HG03521 (cell line): ENCODE measurements around the gene DCST2.

Source experiments
- ATAC-seq: cut with Tn5 transposase; IDR thresholded peaks from one replicate; pipeline ENCODE4 v1.9.1; 2021; ENCODE audit warnings: mild to moderate bottlenecking, moderate library complexity; ENCODE audit not compliant: unreplicated experiment

Gene DCST2

DNA sequence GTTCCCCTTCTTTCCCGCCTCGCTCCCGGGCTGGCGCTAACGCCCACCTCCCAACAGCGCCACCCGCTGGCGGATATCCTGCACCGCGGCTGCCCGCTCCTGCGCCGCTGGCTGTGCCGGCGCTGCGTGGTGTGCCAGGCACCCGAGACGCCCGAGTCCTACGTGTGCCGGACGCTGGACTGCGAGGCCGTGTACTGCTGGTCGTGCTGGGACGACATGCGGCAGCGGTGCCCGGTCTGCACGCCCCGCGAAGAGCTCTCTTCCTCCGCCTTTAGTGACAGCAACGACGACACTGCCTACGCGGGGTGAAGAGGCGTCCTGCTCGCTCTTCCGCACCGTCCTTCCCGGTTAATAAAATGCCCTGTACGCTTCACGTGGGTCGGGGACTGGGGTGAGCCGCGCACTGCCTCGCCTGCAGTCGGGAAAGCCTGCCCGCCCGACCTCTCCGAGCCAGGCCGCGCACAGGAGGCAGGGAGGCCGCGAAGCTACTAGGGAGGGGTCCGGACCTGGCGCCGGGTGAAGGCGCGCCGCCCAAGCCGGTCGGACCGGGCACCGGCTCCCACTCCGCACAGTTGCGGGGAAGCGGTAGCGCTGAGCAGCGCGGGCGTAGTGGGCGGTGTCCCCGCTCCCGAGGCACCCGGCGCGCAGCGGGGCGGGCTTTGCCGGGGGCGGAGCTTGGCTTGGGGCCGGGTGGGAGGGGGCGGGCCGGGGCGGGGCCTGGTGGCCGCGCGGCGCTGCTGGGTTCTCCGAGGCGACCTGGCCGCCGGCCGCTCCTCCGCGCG, 17.2 kb upstream of the DCST2 start, which contains the start of gene ADAM15:
Gene ADAM15 (plus strand): TSS at position 757 of the 782 bp plus-strand sequence. CDS start 71 bp downstream, outside the sequence.
- ATAC-seq, result peak; percentile 65

DNA sequence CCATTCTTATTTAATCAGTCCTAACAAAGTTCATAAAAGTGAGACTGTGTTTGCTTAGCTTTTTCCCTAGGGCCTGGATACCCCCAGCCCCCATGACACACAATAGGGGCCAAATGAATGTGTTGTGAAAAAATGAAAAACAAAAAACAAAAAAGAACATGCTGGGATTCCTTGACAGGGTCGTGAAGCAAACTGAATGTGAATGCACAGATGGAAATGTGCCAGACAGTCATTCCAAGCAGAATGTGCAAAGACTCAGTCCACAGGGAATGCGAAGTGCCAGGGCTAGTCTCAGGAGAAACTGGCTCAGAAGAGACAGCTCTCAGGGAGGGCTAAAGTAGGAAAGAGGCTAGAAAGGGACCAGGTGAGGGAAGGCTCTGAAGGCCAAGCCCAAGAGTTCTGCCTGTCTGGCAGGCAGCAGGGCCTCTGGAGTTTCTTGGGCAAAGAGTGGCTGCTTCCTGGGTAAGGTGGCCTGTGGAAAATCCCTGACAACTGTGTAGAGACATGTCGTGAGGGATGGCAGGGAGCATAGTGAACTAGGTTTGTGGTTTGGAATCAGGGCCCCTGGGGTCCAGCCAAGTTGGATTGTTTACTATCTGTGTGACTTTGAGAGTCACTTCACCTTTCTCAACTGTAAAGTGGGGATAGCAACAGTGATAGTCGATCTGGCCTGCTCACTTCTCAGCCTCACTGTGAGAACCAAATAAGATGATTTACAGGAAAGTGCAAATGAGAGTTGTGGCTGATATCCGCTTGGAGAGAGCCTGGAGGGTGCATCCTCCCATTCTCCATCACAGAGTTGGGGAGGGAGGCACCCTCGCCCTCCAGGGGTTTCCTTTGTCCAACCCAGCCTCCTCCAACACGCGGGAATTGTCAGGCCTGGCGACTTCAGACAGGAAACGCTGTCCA, 16.3 kb upstream of the DCST2 start:
- no peak for ATAC-seq

DNA sequence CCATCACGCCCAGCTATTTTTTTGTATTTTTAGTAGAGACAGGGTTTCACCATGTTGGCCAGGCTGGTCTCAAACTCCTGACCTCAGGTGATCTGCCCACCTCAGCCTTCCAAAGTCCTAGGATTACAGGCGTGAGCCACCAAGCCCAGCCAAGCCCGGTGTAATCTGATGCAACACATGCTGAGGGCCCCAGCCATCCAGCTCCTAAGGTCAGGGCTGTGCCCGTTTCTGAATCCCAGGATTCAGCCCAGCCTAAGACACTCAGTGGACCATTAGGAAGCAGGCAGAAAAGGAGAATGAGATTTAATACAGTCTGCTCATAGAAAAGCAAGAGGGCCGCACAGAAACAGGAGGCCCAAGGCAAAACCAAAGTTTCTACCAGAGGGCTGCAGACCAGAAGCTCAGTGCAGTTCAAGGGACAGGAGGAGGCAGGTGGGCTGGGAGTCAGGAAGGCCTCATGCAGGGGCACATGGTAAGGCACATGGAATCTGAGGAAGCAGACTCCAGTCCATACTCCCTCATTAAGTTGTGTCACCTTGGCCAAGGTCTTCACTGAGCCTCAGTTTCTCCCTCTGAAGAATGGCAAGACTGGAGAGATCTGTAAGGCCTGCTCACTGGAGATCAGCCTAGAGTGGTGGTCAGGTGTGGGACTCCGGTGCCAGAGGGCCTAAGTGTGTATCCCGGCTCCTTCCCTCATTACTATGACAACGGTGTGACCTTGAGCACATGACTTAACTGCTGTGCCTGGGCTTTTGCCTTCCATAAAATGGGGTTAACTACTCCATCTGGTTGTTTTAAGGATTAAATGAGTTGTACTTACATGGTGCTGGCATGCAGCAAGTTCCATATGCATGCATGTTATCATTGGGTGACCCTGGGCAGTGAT, 15.1 kb upstream of the DCST2 start:
- no peak for ATAC-seq

DNA sequence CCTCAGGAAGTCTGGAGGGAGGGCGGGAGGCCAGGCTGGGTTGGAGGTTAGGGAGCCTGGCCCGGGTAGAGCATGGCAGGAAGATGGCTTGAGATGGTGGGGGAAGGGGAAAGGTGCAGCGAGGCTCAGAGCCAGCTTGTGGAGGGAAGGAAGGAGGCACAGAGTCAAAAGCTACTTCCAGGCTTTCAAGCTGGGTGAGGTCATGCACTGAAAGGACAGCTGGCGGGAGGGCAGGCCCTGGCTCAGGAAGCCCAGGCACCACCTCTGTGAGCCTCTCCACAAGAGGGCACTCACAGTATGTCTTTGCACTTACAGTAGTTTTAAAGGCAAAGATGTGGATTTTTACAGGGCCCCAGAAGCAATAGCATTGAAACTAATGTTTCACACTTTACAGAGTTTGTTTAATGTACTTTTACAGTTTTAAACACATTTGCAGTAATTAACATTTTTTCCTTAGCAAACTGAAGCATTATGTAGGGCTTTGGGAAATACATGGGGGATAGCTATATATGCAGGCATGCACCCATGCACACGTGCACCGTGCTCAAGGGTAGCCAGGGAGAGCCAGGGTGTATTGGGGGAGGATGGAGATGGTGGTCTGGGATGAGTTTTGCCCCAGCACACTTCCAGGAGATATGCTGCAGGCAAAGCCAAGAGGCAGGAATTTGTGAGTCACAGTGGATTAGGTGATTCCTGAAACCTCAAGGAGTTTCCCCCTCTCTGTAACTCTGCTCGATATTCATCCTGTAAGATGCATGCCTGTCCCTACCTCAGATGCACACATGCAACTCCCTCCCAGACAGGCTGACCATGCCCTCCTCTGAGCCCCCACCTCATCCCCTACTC, 11.5 kb upstream of the DCST2 start:
- ATAC-seq, result no peak

DNA sequence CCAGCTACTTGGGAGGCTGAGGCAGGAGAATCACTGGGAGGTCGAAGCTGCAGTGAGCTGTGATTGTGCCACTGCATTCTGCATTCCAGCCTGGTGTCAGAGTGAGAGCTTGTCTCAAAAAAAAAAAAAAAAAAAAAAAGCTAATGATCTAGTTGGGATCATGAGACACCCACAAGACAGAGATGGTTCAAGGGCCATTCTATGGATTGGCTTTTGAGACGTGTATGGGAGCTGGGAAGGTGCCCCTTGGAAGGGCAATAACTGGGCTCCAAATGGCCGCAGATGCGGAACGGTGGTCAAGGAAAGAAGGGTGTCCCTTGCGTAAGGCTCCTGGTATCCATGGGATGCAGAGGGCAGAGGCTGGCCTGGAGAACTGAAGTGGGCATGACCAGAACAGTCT, 10.8 kb upstream of the DCST2 start:
- no peak for ATAC-seq

DNA sequence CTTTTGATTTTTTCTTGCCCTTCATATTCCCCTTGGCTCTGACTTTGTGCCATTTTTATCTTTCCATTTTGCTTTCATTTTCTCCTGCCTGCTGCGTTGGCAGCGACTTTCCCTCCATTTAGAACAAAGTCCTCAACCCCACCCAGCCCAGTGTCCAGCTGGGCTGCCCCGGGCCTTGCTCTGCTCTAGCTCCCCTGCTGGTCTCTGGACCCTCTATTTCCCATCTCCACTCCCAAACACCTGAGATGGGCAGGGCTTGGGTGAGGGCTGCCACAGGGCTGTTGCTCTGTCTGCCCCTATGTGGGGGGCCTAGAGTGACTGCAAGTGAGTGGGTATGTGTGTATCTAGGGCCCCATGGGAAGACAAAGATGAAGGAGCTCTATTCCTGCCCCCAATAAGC, 10.2 kb upstream of the DCST2 start:
- ATAC-seq, result no peak

DNA sequence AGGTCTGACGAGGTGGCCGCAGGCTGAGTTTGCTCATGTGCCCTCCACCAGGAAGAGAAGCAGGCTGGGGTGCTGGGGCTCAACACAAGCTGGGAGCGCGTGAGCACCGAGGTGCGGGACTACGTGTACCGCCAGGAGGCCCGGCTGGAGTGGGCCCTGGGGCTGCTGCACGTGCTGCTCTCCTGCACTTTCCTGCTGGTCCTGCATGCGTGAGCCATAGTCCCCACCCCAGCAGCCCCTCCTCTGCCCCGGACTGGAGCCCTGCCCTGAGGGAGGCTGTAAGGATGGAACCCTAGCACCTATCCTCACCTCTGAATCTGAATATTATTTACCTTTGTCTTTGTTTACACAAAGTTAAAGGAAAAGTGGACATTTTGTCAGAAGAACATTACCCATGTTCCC, 9.7 kb upstream of the DCST2 start:
- ATAC-seq, result no peak

DNA sequence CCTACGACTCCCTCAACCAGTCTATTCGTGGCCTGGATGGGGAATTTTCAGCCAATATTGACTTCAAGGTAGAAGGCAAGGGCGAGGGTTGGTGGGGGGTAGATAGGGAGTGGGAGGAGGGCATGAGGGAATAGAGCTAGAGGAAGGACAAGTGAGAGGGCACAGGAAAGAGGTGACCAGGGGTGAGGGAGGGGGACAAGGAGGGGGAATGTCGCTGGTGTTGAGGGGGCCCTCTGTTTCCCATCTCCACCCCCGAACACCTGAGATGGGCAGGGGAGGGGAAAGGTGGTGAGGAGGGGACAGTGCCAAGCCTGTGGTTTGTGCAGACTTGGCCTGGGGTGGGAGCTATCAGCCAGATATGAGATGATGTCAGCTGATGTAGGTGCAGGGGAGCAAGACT, 9.2 kb upstream of the DCST2 start:
- ATAC-seq, result no peak

DNA sequence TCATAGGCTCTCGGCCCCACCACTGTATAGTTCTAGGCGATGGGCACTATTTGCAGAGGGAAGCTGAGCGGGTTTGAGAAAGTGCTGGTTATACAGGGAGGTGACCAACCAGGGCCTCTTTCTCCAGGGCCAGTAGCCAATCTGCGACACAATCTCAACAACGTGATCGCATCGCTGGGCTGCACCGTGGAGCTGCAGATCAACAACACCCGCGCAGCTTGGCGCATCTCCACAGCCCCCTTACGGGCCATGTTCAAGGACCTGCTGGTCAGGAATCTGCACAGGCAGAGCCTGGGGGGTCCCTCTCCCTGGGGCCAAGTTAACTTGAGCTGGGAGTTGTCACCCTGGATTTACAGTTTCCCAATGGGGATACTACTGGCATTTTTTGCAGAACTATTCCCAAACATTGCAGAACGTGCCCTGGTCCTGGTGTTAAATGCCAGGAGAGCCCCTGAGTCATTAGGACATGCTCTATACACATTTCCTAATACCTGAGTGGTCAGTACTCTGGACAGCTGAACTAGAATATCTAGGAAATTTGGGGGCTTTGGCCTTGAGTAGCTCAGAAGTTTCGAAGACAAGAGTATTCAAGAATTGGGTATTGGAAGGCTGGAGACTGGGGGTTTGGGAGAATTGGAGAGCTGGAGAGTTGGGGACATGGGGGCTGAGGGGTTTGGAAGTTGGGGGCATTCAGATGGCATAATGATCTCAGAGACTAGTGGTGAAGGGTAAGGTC, 6.9 kb upstream of the DCST2 start:
- no peak for ATAC-seq

DNA sequence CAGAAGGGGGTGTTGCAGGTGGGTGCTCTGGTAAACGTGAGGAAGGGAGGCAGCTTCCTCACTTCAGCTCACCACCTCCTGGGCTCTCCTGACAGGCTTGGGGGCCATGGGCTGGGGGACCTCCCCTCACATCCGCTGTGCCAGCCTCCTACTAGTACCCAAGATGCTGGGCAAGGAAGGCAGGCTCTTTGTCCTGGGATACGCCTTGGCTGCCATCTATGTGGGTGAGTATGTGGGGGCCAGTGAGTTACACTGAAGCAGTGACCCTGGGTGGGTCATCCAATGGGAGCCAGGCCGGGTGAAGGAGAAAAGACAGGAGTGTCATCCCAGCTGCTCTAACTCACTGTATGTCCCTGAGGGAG, 5.7 kb upstream of the DCST2 start:
- ATAC-seq, result no peak

DNA sequence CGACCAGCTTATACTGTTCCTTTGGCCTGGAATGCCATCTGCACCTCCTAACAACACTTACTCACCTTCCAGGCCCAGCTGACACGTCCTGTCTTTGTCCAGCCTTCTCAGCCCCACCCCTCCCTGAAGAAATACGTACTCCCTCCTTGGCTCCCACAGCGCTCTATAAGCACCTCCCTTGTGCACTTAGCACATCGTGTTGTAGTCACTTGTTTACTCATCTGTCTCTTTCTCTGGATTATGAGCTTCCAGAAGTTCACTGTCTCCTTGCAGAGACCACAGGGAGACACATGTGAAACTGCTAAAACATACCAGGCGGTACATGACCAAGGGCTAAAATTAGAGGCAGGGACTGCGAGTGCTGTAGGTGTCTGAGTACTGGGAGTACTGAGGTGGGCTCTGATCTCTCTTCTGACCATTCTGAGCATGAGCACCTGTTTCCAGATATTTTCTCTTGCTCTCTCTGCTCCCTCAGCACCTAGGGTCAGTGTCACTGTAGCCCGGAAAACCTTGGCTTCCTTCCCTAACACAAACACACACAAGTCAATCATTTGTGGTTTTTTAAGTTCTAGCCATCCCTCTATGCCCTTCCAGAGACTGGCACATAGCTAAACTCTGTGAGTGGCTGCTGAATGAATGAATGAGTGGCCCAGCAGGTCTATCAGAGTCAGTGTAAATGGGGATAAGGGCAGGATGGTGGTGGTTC, 5.2 kb upstream of the DCST2 start:
- no peak for ATAC-seq

DNA sequence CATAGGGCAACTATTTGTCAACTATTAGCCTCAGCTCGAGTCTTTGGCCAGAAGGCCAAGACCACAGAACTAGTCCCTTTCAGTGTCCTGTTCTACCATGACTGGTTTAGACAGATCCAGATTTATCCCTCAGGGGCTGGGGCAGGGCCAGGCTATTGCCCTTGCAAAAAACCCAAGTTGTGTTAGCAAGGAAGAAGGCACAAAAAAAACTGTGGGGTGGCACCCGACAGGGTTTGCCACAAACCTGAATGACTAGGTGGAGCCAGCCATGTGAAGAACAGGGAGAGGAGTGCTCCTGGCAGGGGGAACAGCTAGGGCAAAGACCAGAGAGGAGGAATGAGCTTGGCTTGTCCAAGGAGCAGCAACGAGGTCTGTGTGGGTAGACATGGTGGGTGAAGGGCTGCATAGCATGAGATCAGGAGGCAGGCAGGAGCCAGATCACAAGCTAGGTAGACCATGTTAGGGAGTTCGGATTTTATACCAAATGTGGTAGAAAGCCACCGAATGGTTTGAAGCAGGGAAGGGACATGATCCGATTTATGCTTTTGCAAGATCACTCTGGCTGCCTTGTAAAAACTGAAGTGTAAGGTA, 4.4 kb upstream of the DCST2 start:
- ATAC-seq, result no peak

DNA sequence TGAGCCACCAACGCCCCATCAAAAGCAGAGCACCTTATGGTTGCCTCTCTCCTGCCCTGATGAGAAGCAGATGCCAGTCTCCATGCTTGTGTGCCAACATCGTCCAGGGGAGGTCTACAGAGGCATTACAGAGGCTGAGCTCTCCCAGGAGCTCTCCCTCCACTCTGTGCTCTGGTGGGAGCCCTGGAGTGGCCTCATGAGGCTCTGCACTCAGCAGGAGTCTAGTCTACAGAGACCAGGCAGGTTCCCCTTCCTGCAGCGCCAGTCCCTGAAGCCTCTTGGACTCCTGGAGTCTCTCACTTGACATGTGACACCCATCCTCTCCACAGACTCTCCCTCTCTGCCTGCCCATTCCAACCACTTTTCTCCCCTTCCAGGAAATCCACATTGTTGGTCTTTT, 3.5 kb upstream of the DCST2 start:
- no peak for ATAC-seq

DNA sequence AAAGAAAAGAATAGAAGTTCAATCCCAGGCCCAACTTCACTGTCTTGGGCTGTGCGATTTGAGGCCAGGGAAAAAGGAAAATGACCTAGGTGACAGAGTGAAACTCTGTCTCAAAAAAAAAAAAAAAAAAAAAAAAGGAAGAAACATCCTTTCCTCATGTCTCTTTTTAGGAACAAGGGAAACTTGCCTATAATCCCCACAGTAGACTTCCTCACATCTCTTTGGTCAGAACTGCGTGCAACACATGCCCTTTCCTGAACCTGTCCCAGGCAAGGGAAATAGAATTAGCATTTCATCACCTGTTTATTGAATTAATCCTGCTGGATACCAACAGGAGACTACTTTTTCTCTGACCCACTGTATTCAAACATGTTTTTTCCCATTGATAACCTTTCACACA, 2.4 kb upstream of the DCST2 start:
- no peak for ATAC-seq

DNA sequence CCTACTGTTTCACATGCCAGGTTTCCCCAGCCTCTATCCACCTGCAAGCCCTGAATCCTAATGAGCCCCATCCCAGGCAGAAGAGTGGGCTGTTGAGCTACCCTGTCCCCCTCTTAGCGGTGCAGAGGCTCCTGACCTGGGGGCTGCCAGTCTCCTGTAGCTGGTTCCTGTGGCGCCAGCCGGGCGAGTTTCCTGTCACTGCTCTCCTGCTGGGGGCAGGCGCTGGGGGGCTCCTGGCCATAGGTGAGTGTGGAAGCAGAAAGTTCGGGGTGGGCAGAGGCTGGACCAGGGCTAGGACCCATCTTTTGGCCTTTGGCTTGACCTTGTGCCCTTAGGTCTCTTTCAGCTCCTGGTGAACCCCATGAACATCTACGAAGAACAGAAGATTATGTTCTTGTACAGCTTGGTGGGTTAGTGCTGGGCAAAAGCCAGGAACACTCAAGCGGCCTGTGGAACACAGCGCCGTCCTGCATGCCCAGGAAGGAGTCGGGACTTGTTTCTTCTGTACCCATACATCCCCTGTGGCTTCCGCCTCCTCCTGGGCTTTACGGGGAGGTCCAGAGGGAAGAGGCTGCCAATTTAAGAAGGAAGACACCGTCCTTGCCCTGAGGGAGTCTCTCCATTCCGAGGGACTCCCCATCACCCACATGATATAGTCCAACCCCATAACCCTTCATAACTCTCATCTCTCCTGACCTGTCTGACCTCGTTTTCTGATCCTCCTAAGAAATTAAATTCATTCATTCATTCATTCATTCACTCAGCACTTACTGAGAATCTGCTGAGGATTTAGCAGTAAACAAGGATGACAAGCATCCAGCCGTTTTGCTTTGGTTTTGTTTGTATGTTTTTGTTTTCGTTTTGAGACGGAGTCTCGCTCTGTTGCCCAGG, 982 bp upstream of the DCST2 start:
- no peak for ATAC-seq

DNA sequence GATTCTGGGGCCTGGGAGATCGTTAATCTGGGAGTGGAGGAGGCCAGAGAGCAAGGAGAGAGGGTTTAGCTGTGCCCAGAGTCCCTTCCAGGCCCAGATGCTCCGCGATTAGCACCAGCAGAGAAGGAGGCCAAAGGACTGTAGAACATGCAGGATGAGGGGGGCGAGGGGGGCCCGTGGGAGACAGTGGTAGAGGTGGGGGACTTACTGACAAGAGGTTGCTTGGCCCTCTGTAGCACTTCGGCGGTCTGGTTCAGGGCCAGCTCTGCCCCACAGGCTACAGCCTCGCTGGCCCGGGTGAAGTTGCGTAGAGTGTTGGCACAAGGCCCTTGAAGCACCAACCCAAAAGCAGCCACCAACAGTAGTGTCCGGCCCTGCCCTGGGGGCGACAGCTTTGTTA, 695 bp downstream of the DCST2 start:
- ATAC-seq, result no peak

DNA sequence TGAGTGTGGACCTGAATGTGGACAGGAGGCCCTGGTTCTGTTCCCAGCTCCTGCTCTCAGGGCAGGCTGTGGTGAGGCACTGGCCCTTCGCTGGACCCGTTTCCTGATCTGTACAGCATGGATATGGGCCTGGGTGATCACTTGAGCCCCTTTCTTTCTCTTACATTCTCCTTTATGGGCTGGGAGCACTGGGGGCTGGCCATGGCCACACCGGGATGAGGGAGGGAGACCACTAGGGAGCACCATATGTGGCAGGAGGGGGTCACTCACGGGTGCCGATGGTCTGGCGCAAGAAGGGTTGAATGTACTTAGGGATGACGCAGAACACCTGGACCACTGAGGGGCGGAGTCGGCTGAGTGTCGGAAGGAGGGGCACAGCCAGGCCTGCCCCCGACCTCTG, 2.7 kb downstream of the DCST2 start:
- no peak for ATAC-seq
